GM18508 (cell line): Measurements from ENCODE around the gene C11orf58.

Source experiments
- ATAC-seq: cut with Tn5 transposase; IDR thresholded peaks from one replicate; pipeline ENCODE4 v1.9.1; 2021; ENCODE audit warnings: moderate number of reproducible peaks; ENCODE audit not compliant: insufficient read depth, unreplicated experiment

The C11orf58 gene

DNA sequence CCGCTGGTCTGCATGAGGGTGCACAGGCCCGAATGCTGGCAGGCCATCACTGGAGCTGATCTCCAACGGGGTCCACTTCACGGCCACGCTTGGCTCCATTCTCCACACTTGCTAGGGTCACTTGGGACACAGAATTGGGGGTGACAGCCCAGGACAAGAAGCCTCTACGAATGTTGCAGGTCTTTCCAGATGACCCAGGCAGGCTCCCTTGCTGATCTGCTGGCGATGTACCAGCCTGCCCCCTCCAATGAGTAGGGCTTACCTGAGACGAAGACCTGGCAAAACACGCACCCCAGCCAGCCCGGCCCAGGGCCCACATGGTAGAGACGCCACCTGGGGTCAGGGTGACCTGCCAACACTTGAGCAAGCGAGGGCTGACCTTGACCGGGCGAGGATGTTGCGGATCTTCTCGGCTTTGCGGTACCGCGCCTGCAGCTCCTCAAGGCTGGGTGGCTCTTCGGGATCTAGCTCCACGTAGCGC is 44.9 kb downstream of the C11orf58 start:
- ATAC-seq, result no peak

- no peak for ATAC-seq
Observed at GRCh38 chr11:16784097-16784496, 45.6 kb downstream of the C11orf58 start.

- ATAC-seq, result no peak
Observed at GRCh38 chr11:16784666-16785065, 46.2 kb downstream of the C11orf58 start.

DNA sequence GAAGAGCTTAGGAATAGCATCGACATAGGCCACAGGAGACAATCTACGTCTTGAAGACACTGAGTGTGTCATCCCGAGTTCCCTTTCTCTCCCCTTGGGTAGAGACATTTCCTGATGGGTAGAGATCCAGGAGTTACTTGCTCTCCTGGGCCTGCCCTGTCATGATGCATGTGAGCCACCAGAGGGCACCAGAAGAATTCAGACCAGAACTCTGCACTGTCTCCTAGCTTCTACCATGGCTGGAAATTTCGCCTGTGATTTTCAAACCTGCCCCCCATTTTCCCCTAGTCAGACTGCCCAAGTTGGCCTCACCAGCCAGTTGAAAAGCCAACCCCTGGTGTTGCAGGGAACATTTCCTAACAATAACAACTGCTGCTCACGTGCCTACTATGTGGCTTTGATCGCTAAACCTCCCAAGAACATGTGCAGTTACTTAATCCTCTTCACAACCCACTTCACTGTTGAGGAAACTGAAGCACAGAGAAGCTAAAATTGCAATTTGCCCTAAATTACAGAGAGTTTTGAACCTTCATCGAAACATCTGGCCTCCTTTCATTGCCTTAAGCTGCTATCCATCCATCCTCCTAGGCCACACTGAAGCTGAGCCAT is 47.2 kb downstream of the C11orf58 start:
- peak; percentile 80 for ATAC-seq

DNA sequence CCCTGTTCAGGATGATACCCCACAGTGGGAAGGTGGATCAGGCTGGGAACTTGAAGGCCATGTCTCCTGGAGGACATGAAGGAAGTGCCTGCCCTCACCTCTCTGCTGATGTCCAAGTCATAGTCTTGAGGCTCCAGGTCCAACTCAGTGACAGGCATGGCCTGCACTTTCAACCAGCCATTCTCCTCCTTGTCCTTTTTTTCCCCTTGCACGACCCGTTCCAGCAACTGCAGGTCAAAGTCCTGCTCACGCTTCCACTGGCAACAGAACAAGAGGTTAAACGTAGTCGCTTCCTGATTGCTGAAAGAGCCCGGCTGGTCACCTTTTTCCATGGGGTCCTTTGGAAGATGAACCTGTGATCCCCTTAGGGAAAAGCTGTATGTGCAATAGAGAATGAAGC is 47.7 kb downstream of the C11orf58 start:
- no peak for ATAC-seq

DNA sequence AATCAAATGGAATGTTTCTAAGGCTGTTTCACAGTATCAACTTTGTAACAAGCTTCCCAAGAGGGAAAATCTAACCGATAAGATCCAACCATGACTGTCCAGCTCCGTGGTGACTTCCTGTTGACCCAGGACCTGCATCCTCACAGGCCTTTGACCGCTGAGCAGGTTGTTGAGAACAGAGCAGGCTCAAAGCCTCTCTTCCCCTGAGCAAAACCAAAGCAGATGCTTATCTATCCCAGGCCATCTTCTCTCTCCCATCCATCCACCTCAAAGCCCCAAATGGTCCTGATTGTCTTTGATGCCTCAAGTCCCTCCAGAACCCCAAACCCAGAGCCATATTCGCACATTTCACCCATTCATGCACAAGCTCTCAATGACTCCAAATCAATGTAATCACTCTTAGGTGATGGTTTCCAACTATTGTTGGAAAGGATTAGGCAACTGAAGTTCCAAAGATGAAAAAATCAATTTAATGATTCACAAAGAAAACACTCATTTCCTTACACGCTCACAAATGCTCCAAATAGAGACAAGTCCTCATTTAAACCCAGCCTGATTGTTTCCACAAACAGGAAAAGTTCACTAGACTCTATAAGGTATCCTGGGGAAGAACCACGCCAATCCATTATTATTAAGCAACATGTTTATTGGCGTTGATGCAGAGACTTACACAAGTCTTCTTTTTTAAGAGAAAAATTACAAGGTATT is 48.7 kb downstream of the C11orf58 start:
- ATAC-seq, result no peak

DNA sequence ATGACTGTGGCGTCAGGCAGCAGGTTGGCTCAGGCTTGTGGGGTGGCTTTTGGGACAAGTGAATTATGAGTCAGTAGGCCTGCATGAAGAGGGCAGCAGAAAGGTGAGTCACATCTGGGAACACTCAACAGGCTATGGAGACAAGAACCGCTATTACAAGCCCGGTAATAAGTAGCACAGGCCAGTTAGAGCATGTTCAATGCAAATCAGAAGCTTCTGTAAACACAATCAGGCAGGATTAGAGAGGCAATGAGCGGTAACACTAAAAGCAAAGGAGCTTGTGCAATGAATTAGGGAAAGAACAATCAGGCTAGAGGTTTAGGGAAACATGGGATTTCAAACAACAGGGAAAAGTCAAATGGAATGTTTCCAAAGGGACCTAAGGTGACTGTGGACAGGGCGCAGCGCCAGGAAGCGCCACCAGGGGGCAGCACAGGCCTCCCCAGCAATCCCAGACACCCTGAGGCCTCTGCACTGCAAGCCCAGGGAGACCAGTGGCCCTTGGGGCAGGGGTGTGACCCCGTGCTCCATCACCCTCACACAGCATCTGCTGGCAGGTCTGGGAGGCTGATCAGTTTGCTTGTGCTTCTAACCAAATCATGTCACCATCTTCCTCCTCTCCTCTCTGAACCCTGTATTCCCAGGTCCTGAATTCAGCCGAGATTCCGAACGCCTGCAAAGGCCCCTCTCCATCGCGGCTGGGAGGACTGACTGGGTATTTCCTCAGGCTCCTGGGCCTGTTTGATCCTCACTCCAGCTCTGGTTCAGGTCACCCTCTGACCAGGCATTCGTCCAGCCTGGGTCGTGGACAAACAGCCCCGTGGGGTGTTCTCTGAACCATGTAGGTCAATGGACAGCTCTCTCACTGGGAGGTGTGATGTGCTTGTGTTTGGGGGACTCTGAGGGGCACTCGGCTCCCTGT is 50.0 kb downstream of the C11orf58 start:
- no peak for ATAC-seq

GRCh38 chr11:16789063-16789420 is 50.6 kb downstream of the C11orf58 start:
- no peak for ATAC-seq

- no peak for ATAC-seq
Observed at GRCh38 chr11:16789560-16790485, 51.4 kb downstream of the C11orf58 start.

GRCh38 chr11:16790486-16791190 is 52.2 kb downstream of the C11orf58 start:
- no peak for ATAC-seq

DNA sequence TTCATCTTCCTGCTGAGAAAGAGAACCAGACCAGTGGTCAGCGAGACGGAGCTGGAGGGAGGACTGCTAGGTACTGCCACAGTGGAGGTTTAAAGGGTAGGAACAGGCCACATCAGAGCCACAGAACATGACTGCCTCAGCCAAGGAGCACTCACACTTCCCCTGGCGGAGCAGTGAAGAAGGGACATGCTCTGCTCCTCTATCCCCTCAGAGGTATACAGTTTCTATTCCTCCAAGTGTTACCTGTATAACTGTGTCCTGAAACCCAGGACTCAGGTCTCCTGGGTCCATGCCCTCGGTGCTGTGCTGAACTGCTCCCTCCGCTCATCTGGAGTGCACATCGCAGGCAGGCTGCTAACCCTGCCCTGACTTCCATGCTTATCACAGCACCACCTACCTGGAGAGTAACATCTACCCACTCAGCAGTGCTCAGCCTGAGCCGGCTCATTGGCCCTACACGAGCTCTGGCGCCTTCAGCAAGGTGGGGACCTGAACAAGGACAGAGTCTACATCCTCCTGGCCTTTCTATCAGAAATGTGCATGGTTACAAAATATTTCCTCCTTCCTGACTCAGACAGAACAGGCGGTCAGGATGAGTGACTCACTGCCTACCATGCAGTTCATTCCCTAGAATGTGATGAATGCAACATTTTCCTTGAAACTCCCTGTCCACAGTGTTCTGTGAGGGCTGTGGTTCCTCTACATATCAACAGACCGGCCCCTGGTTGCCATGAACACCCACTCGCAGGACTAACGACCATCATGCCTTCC is 52.9 kb downstream of the C11orf58 start:
- no peak for ATAC-seq

GRCh38 chr11:16792426-16792825 is 54.0 kb downstream of the C11orf58 start:
- ATAC-seq, result no peak

DNA sequence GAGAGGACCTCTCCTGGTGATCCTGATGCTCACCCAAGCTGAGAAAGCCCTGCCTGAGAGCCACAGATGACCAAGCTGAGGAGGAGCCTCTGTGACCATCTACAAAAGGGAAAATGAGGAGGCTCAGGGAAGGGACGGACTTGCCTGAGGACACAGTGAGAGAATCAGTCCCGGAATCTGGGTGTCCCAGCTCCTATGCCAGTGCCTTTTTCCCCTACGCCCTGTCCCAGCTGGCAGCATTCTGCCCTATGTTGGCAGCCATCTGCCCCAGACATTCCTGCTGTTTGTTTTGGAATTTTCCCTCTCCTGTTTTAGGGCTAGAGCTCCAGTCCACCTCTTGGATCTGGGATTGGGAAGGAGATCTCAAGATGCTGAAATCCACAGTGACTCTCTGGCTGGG is 54.6 kb downstream of the C11orf58 start:
- no peak for ATAC-seq

GRCh38 chr11:16793511-16793910 is 55.1 kb downstream of the C11orf58 start:
- no peak for ATAC-seq

GRCh38 chr11:16794047-16794818 is 55.8 kb downstream of the C11orf58 start:
- no peak for ATAC-seq

DNA sequence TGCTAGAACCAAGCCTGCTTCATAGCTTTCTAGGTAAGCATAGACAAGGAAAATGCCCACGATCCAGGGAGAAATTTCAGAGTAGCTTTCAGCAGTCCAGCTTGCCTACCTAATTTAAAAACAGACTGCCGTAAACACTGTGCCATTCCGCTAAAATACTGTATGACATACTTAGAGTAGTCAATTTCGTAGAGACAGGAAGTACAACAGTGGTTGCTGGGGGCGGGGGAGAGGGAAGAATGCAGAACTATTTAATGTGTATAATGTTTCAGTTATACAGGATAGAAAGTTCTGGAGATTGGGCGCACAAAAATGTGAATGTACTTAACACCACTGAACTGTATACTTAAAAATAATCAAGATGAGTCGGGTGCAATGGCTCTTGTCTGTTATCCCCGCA is 56.7 kb downstream of the C11orf58 start:
- no peak for ATAC-seq

GRCh38 chr11:16796311-16796710 is 57.9 kb downstream of the C11orf58 start:
- ATAC-seq, result no peak

DNA sequence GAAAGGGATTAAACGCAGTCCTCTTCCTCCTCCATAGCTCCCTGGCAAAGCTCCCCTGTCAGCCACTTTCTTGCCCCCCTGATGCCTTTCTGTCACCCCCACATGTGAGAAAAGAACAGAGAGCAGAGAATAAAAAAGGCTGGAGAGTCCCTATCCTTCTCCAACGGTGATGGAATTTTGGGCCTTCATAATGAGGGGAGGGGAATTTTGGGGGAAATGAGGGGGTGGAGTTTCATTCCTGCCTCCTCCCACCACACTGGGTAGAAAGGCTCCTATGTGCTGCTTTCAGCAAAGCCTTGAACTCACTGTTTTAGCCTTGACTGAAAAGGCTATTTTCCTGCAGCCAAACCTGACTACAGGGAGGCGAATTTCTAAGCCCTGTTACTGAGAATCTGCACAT is 59.3 kb downstream of the C11orf58 start:
- ATAC-seq, result no peak
